GM18951 (cell line): Measurements from ENCODE around the gene NRARP.
"Not testable (repeated sequence)": the region's sequence is repeated elsewhere in the genome, so short reads cannot be mapped to it uniquely, and the experiment has no call there.

Source experiments
- POLR2A ChIP-seq: IDR thresholded peaks from 4 replicates; pipeline ENCODE4 v1.6.1; 2011; ENCODE audit warnings: mild to moderate bottlenecking; ENCODE audit not compliant: insufficient read length, insufficient read depth; ENCODE audit errors: extremely low read depth
- in situ Hi-C: fragments of 300-500 bp; cut with MboI; formaldehyde crosslinking; loops from one replicate; pipeline ENCODE4 v1.12.0; 2022; ENCODE audit warnings: low sequenced_read_pairs, mixed read lengths, inconsistent platforms; ENCODE audit not compliant: unreplicated experiment

The NRARP gene

GRCh38 chr9:137268538-137269201, 33.4 kb downstream of the NRARP start:
- in situ Hi-C loops, result no loop called here
- TF ChIP-seq POLR2A, result no peak

- no peak for TF ChIP-seq POLR2A
- in situ Hi-C loops, result no loop called here
Measured at GRCh38 chr9:137267933-137268355, 34.1 kb downstream of the NRARP start.

GRCh38 chr9:137266585-137267453, 35.3 kb downstream of the NRARP start:
- TF ChIP-seq POLR2A, result no peak
- in situ Hi-C loops, result no loop called here

- no peak for TF ChIP-seq POLR2A
- in situ Hi-C loops, result no loop called here
Measured at GRCh38 chr9:137266162-137266527, 35.9 kb downstream of the NRARP start.

GRCh38 chr9:137265496-137266161, 36.4 kb downstream of the NRARP start:
- TF ChIP-seq POLR2A, result no peak
- in situ Hi-C loops, result no loop called here

- no peak for TF ChIP-seq POLR2A
- in situ Hi-C loops, result no loop called here
Measured at GRCh38 chr9:137264067-137264466, 38.0 kb downstream of the NRARP start.

GRCh38 chr9:137263506-137263905, 38.6 kb downstream of the NRARP start:
- no peak for TF ChIP-seq POLR2A
- in situ Hi-C loops, result no loop called here

GRCh38 chr9:137262909-137263285, 39.2 kb downstream of the NRARP start:
- no peak for TF ChIP-seq POLR2A
- in situ Hi-C loops, result no loop called here

- in situ Hi-C loops, result not testable (repeated sequence)
Measured at GRCh38 chr9:137262173-137262908, 39.7 kb downstream of the NRARP start.

GRCh38 chr9:137256856-137257255, 45.2 kb downstream of the NRARP start:
- no peak for TF ChIP-seq POLR2A
- in situ Hi-C loops, result no loop called here

GRCh38 chr9:137256362-137256761, 45.7 kb downstream of the NRARP start:
- in situ Hi-C loops, result no loop called here
- TF ChIP-seq POLR2A, result no peak

GRCh38 chr9:137255448-137256114, 46.5 kb downstream of the NRARP start:
- in situ Hi-C loops, result no loop called here
- no peak for TF ChIP-seq POLR2A
